Measurements from ENCODE around the gene CBX8. TPM values are rescaled to one million over a fixed set of nuclear protein-coding genes. Genes with fewer than 3 reads are reported as not detected.

The CBX8 gene
- polyA plus RNA-seq, 3 donors = 0.51 to 2.5 (median 2.5) TPM

DNA sequence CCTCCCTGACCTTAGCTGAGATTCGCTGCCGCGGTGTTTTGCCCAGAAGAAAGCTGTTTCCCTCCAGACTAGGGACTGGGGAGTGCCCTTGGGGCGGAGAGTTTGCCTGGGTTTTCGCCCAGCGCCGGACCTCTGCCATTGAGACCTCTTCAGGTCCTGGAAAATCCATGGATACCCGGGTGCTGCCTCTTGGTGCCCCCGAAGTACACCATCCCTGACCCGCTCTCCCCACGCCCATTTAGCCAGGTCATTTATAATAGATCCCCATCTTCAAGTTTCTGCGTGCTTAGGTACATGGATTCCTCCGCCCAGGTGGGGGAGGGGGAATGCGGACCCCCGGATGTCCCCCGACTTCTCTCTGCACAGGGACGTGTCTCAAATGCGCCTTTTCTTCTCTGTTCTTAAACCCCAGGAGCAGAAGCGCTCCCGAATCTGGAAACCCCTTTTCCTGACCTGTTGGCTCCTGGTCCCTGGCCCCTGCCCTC lies 15.0 kb upstream of the CBX8 start:
- peaks cover 32% of the 10 kb centered on the region for H3K4me1 Mint-ChIP-seq
- peaks cover 6 to 22% of the 10 kb centered on the region in 2 donors for H3K36me3 Mint-ChIP-seq
- peaks cover 32 to 42% of the 10 kb centered on the region in 2 donors for H3K4me1 ChIP-seq (ENCODE audit: control insufficient read depth in 1 of 2, insufficient read depth in 2 of 2, low read length in 2 of 2)
- intact Hi-C loops (cut with micrococcal nuclease) = loop anchor here (2.0 kb wide), 1 partner anchor 15 kb away; the partner anchor contains the start of gene CBX8 (in 2 of the 2)
- peaks cover 0 to 47% (median 32%) of the 10 kb centered on the region in 7 donors for H3K9me3 Mint-ChIP-seq
- H3K9me3 ChIP-seq (replicated peaks in 1 of 2; ENCODE audit: control insufficient read depth in 1 of 2, insufficient read depth in 1 of 2, low read length in 2 of 2) = peaks cover 4 to 50% of the 10 kb centered on the region in 2 donors
- no peak overlapping the region for H2AFZ ChIP-seq (ENCODE audit: insufficient read depth, low read depth, low read length, poor library complexity, severe bottlenecking)
- WGBS (ENCODE audit: insufficient coverage) = 3% methylated on average over 12 of the region's 20 CpGs
- H3K9ac ChIP-seq (ENCODE audit: insufficient read depth, low read length, poor library complexity, severe bottlenecking) = no peak overlapping the region
- DNase-seq = no peak
- peak overlapping the region; percentile 14 for H3K4me2 ChIP-seq (replicated peaks; ENCODE audit: extremely low read depth, low read length, poor library complexity, severe bottlenecking)
- TF ChIP-seq CTCF (IDR thresholded peaks at IDR 0.05) = no peak
- peak overlapping the region in 1 of 3 experiments; percentile 14 for H3K4me3 ChIP-seq (replicated peaks in 1 of 3; ENCODE audit: low read depth in 2 of 3, low read length in 3 of 3)
- peaks cover 31% of the 10 kb centered on the region for H4K20me1 ChIP-seq (ENCODE audit: insufficient read depth, low read length)
- H3K36me3 ChIP-seq (replicated peaks in 1 of 2; ENCODE audit: control insufficient read depth in 1 of 2, insufficient read depth in 2 of 2, low read length in 2 of 2) = no peaks in the 10 kb centered on the region
- H3K27ac Mint-ChIP-seq = peak overlapping the region in 1 of 7 donors; percentile 61
- H3K4me3 Mint-ChIP-seq = peak overlapping the region; percentile 37 to 82
- peaks cover 70 to 92% (median 79%) of the 10 kb centered on the region in 3 donors for H3K27me3 Mint-ChIP-seq (ENCODE audit: low read depth in 3 of 3)
- peaks cover 77 to 88% of the 10 kb centered on the region in 2 donors for H3K27me3 ChIP-seq (ENCODE audit: control insufficient read depth in 2 of 2, insufficient read depth in 2 of 2, low read length in 2 of 2)
- no peak overlapping the region for H3K27ac ChIP-seq (ENCODE audit: low read depth in 1 of 2, low read length in 2 of 2)
- H3K79me2 ChIP-seq (ENCODE audit: insufficient read depth, low read length) = no peaks in the 10 kb centered on the region

- Mint-ChIP-seq H3K9me3 (peaks cover 0 to 46% (median 33%) of the 10 kb centered on the region in 7 donors), H3K4me3 (peak overlapping the region in 1 of 2 donors; percentile 82), H3K27me3 (ENCODE audit: low read depth in 3 of 3) (peaks cover 70 to 92% (median 79%) of the 10 kb centered on the region in 3 donors), H3K27ac (no peak overlapping the region), H3K36me3 (peaks cover 11 to 20% of the 10 kb centered on the region in 2 donors), H3K4me1 (peaks cover 37% of the 10 kb centered on the region)
- Histone ChIP-seq H4K20me1 (ENCODE audit: insufficient read depth, low read length) (peaks cover 35% of the 10 kb centered on the region), H3K27me3 (ENCODE audit: control insufficient read depth in 2 of 2, insufficient read depth in 2 of 2, low read length in 2 of 2) (peaks cover 77 to 88% of the 10 kb centered on the region in 2 donors), H3K4me3 (replicated peaks in 1 of 3; ENCODE audit: low read depth in 2 of 3, low read length in 3 of 3) (peak overlapping the region in 1 of 3 experiments; percentile 14), H3K9ac (ENCODE audit: insufficient read depth, low read length, poor library complexity, severe bottlenecking) (no peak overlapping the region), H3K36me3 (replicated peaks in 1 of 2; ENCODE audit: control insufficient read depth in 1 of 2, insufficient read depth in 2 of 2, low read length in 2 of 2) (no peaks in the 10 kb centered on the region), H3K79me2 (ENCODE audit: insufficient read depth, low read length) (no peaks in the 10 kb centered on the region), H3K9me3 (replicated peaks in 1 of 2; ENCODE audit: control insufficient read depth in 1 of 2, insufficient read depth in 1 of 2, low read length in 2 of 2) (peaks cover 7 to 45% of the 10 kb centered on the region in 2 donors), H2AFZ (ENCODE audit: insufficient read depth, low read depth, low read length, poor library complexity, severe bottlenecking) (no peak overlapping the region), H3K27ac (ENCODE audit: low read depth in 1 of 2, low read length in 2 of 2) (no peak overlapping the region), H3K4me1 (ENCODE audit: control insufficient read depth in 1 of 2, insufficient read depth in 2 of 2, low read length in 2 of 2) (peaks cover 36 to 47% of the 10 kb centered on the region in 2 donors), H3K4me2 (replicated peaks; ENCODE audit: extremely low read depth, low read length, poor library complexity, severe bottlenecking) (peak overlapping the region; percentile 14)
- intact Hi-C loops (cut with micrococcal nuclease) = loop anchor here (2.0 kb wide), 1 partner anchor 14 kb away; the partner anchor contains the start of gene CBX8 (in 2 of the 2)
- DNase-seq = peak in 1 of 3 donors; percentile 43
- peak; percentile 66 for TF ChIP-seq CTCF (IDR thresholded peaks at IDR 0.05)
- WGBS (ENCODE audit: insufficient coverage) = 2% methylated on average over 53 of the region's 66 CpGs
Observed at GRCh38 chr17:79811011-79811867, 14.4 kb upstream of the CBX8 start.
